Measurements from ENCODE around the gene TSC22D4. TPM values are rescaled to one million over a fixed set of nuclear protein-coding genes. Genes with fewer than 3 reads are reported as not detected.
"Not testable (repeated sequence)": the region's sequence is repeated elsewhere in the genome, so short reads cannot be mapped to it uniquely, and the experiment has no call there.

Gene TSC22D4
- 13.7 and 14.7 TPM in 2 replicates for total RNA-seq (2014; rRNA removed; shearing (Covaris generic))

- Histone ChIP-seq H3K27ac (peak within 1 kb of the TSS; percentile 30), H3K9me3 (replicated peaks) (no peaks in the 10 kb centered on the region), H3K27me3 (peaks cover 4% of the 10 kb centered on the region; the same call in 1 of the 2 replicates), H3K36me3 (no peaks in the 10 kb centered on the region), H3K4me3 (peak within 1 kb of the TSS; percentile 79), H3K4me1 (peaks cover 3% of the 10 kb centered on the region; the same call in 1 of the 2 replicates)
- DNase-seq = peak; percentile 98
These were observed at the start of gene TSC22D4 for GRCh38 chr7:100478958-100479660. Gene TSC22D4 (minus strand): TSS chr7:100479214. CDS start chr7:100478038, 1,176 bp downstream.

GRCh38 chr7:100528108-100528866 is 49.3 kb upstream of the TSC22D4 start:
- not testable (repeated sequence) for H3K36me3 ChIP-seq; H3K9me3 ChIP-seq (replicated peaks); H3K27me3 ChIP-seq; DNase-seq; H3K4me3 ChIP-seq; H3K27ac ChIP-seq
- peaks cover 14% of the 10 kb centered on the region for H3K4me1 ChIP-seq

GRCh38 chr7:100523192-100523591 is 44.2 kb upstream of the TSC22D4 start:
- not testable (repeated sequence) for H3K4me3 ChIP-seq; H3K9me3 ChIP-seq (replicated peaks); H3K27ac ChIP-seq; H3K36me3 ChIP-seq; DNase-seq; H3K4me1 ChIP-seq
- peaks cover 16% of the 10 kb centered on the region for H3K27me3 ChIP-seq

GRCh38 chr7:100521909-100522593 is 43.0 kb upstream of the TSC22D4 start:
- not testable (repeated sequence) for H3K4me3 ChIP-seq; H3K4me1 ChIP-seq; H3K27ac ChIP-seq; H3K9me3 ChIP-seq (replicated peaks); DNase-seq; H3K36me3 ChIP-seq
- peaks cover 12% of the 10 kb centered on the region for H3K27me3 ChIP-seq

- no peak for DNase-seq
- Histone ChIP-seq H3K9me3 (replicated peaks) (peaks cover 4% of the 10 kb centered on the region; the same call in 1 of the 2 replicates), H3K27me3 (peaks cover 9% of the 10 kb centered on the region), H3K4me3 (no peak overlapping the region), H3K4me1 (no peaks in the 10 kb centered on the region), H3K27ac (no peak overlapping the region), H3K36me3 (no peaks in the 10 kb centered on the region)
These were observed 42.1 kb upstream of the TSC22D4 start for GRCh38 chr7:100521076-100521475.

- peaks cover 4% of the 10 kb centered on the region; the same call in 1 of the 2 replicates for H3K9me3 ChIP-seq (replicated peaks)
- no peak for DNase-seq
- peaks cover 2% of the 10 kb centered on the region for H3K4me1 ChIP-seq
- H3K4me3 ChIP-seq = no peak overlapping the region
- no peaks in the 10 kb centered on the region for H3K36me3 ChIP-seq
- H3K27me3 ChIP-seq = peaks cover 9% of the 10 kb centered on the region
- no peak overlapping the region for H3K27ac ChIP-seq
These were observed 41.1 kb upstream of the TSC22D4 start for GRCh38 chr7:100520138-100520537.

GRCh38 chr7:100519580-100519979 is 40.6 kb upstream of the TSC22D4 start:
- Histone ChIP-seq H3K9me3 (replicated peaks) (peaks cover 4% of the 10 kb centered on the region; the same call in 1 of the 2 replicates), H3K27ac (no peak overlapping the region), H3K27me3 (peaks cover 9% of the 10 kb centered on the region), H3K36me3 (no peaks in the 10 kb centered on the region), H3K4me3 (no peak overlapping the region), H3K4me1 (peaks cover 6% of the 10 kb centered on the region)
- no peak for DNase-seq

GRCh38 chr7:100517305-100517704 is 38.3 kb upstream of the TSC22D4 start:
- peaks cover 4% of the 10 kb centered on the region; the same call in 1 of the 2 replicates for H3K9me3 ChIP-seq (replicated peaks)
- H3K4me1 ChIP-seq = peaks cover 6% of the 10 kb centered on the region
- H3K27ac ChIP-seq = no peak overlapping the region
- H3K36me3 ChIP-seq = no peaks in the 10 kb centered on the region
- no peak for DNase-seq
- H3K27me3 ChIP-seq = peaks cover 9% of the 10 kb centered on the region
- H3K4me3 ChIP-seq = no peak overlapping the region

GRCh38 chr7:100516135-100516812 is 37.3 kb upstream of the TSC22D4 start:
- peaks cover under 1% of the 10 kb centered on the region; the same call in 1 of the 2 replicates for H3K9me3 ChIP-seq (replicated peaks)
- H3K4me1 ChIP-seq = peaks cover 6% of the 10 kb centered on the region
- H3K4me3 ChIP-seq = no peak overlapping the region
- no peak overlapping the region for H3K27ac ChIP-seq
- H3K36me3 ChIP-seq = no peaks in the 10 kb centered on the region
- H3K27me3 ChIP-seq = peaks cover 6% of the 10 kb centered on the region
- peak; percentile 84 to 88 for DNase-seq

- Histone ChIP-seq H3K27me3 (peaks cover 6% of the 10 kb centered on the region), H3K9me3 (replicated peaks) (no peaks in the 10 kb centered on the region), H3K36me3 (no peaks in the 10 kb centered on the region), H3K4me3 (no peak overlapping the region), H3K4me1 (peaks cover 6% of the 10 kb centered on the region), H3K27ac (no peak overlapping the region)
- DNase-seq = no peak
These were observed 36.1 kb upstream of the TSC22D4 start for GRCh38 chr7:100515072-100515532.

- Histone ChIP-seq H3K27ac (no peak overlapping the region), H3K27me3 (no peaks in the 10 kb centered on the region), H3K9me3 (replicated peaks) (no peaks in the 10 kb centered on the region), H3K4me1 (peaks cover 14% of the 10 kb centered on the region), H3K4me3 (no peak overlapping the region), H3K36me3 (no peaks in the 10 kb centered on the region)
- DNase-seq = no peak
These were observed 34.3 kb upstream of the TSC22D4 start for GRCh38 chr7:100513212-100513810.

GRCh38 chr7:100510437-100511239 is 31.6 kb upstream of the TSC22D4 start:
- Histone ChIP-seq H3K9me3 (replicated peaks) (no peaks in the 10 kb centered on the region), H3K27me3 (no peaks in the 10 kb centered on the region), H3K27ac (no peak overlapping the region), H3K36me3 (no peaks in the 10 kb centered on the region), H3K4me1 (peaks cover 14% of the 10 kb centered on the region), H3K4me3 (no peak overlapping the region)
- DNase-seq = no peak

- DNase-seq = peak; percentile 85 to 90
- no peak overlapping the region; the same call in 1 of the 2 replicates for H3K27ac ChIP-seq
- no peaks in the 10 kb centered on the region for H3K27me3 ChIP-seq
- no peaks in the 10 kb centered on the region for H3K9me3 ChIP-seq (replicated peaks)
- no peaks in the 10 kb centered on the region for H3K36me3 ChIP-seq
- peaks cover 7% of the 10 kb centered on the region; the same call in 1 of the 2 replicates for H3K4me1 ChIP-seq
- no peak overlapping the region for H3K4me3 ChIP-seq
These were observed 30.2 kb upstream of the TSC22D4 start for GRCh38 chr7:100509231-100509630.
